D721Med (cell line): ENCODE measurements around the gene FBXO5.
"Not testable (repeated sequence)": the region's sequence is repeated elsewhere in the genome, so short reads cannot be mapped to it uniquely, and the experiment has no call there.

Source experiments
- DNase-seq: peaks from one replicate; pipeline ENCODE4 v3.0.0; 2011; ENCODE audit warnings: low spot score; ENCODE audit not compliant: insufficient read length
- FAIRE-seq: peaks from 2 replicates; lab custom pipeline; 2011; peaks lifted over from hg19 to GRCh38; lab: Jason Lieb, UNC
- TF ChIP-seq, protein P1 (sequence below): IDR thresholded peaks from 2 replicates; pipeline ENCODE4 v1.5.1; 2012; ENCODE audit warnings: mild to moderate bottlenecking, control low read depth; ENCODE audit not compliant: insufficient read depth; ENCODE audit errors: missing control alignments

FBXO5 gene

DNA sequence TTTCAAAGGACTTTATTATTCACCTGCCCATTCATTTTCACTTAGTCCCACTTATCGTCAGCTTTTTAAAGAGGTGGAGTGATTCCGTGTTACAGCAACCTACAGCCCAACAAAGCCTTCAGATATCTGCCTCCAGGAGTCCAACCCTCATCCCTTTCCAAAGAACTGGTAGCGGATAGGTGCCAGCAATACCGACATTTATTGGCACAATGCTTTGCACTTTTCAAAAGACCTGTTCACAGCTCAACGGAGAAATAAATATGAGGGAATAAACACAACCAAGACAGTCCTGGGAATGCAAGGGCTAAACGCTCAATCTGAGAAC lies 20.5 kb upstream of the FBXO5 start:
- DNase-seq (no peak), FAIRE-seq (no peak)

GRCh38 chr6:153002613-153003365 lies 19.9 kb upstream of the FBXO5 start, which contains the start of gene MTRF1L:
Gene MTRF1L, minus strand, starts transcription at chr6:153002709. Its CDS starts 24 bp downstream, at chr6:153002685.
- DNase-seq: peak; percentile 60
- TF ChIP-seq, protein P1, sequence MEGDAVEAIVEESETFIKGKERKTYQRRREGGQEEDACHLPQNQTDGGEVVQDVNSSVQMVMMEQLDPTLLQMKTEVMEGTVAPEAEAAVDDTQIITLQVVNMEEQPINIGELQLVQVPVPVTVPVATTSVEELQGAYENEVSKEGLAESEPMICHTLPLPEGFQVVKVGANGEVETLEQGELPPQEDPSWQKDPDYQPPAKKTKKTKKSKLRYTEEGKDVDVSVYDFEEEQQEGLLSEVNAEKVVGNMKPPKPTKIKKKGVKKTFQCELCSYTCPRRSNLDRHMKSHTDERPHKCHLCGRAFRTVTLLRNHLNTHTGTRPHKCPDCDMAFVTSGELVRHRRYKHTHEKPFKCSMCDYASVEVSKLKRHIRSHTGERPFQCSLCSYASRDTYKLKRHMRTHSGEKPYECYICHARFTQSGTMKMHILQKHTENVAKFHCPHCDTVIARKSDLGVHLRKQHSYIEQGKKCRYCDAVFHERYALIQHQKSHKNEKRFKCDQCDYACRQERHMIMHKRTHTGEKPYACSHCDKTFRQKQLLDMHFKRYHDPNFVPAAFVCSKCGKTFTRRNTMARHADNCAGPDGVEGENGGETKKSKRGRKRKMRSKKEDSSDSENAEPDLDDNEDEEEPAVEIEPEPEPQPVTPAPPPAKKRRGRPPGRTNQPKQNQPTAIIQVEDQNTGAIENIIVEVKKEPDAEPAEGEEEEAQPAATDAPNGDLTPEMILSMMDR: no peak
- FAIRE-seq: no peak

More for the DNA sequence above, 20.5 kb upstream of the FBXO5 start:
- TF ChIP-seq, protein P1: no peak

DNA sequence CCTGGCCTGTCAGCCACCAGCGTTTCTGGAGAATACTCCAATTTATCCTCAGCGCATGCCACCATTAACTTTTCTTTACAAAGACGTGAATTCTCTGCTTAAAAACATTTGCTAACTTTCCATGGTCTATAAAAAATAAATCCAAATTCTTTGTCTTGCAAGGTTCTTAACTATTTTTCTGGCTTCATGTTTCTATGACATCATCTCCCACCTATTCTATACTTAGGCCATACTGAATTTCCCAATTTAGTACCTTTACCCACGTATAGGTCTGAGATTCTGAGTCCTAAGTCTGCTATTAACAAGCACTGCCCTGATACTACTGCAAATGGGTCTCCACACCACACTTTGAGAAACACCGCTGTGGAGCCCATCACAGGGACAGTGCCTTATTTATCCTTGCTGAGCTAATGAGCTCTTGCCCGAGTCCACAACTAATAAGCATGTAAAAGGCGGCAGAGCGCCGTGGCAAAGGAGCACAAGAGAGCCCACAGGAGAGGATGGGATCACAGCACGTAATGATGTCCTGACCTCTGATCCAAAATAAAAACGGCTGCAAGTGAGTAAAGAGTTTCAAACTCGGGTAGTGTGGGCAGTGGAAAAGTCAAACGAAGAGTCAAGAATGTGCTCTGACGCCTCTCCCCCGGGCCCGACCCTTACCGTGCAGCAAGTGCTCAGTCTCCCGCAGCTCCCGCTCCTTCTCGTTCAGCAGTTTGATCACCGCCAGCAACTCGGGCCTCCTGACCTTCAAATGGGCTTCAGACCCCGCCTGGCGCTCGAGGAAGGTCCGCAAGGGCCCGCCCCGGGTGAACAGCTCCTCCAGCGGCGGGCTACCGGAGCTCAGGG lies 19.1 kb upstream of the FBXO5 start:
- FAIRE-seq: no peak
- no peak for DNase-seq
- TF ChIP-seq, protein P1: no peak

DNA sequence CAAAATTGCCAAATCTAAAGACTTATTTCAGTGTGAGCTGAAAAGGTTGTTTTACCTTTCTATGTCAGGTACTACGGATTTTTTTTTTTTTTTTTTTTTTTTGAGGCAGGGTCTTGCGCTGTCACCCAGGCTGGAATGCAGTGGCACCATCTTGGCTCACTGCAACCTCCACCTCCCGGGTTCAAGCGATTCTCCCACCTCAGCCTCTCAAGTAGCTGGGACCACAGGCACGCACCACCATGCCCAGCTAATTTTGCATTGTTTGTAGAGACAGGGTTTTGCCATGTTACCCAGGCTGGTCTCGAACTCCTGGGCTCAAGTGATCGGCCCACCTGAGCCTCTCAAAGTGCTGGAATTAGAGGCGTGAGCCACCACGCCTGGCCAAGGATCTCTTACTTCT lies 17.9 kb upstream of the FBXO5 start:
- not testable (repeated sequence) for FAIRE-seq, DNase-seq

- FAIRE-seq (no peak), DNase-seq (no peak)
- TF ChIP-seq, protein P1: no peak
These were observed 17.4 kb upstream of the FBXO5 start for GRCh38 chr6:153000243-153000642.

- DNase-seq, FAIRE-seq: not testable (repeated sequence)
These were observed 16.7 kb upstream of the FBXO5 start for GRCh38 chr6:152999538-152999937.

DNA sequence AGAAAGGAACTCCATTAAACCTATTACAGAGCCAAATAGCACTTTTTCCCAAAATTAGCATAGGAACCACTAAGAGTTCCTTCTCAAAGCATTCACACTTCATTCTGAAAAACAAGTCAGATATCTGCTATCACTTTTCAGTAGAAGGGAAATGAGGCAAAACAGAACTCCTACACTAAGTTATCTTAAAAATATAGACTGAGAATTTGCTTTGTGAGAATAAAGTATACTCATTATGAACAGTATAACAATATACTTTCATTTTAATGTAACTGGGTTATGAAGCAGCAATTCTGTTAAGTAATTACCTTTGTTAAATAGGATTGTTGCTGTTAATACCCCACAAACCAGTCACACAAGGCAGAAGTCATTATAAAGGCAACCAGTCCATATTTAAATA lies 11.0 kb upstream of the FBXO5 start:
- TF ChIP-seq, protein P1: no peak
- DNase-seq (no peak), FAIRE-seq (no peak)

GRCh38 chr6:152993431-152993830 lies 10.6 kb upstream of the FBXO5 start:
- no peak for DNase-seq
- TF ChIP-seq, protein P1: peak; percentile 7
- peak; percentile 21 for FAIRE-seq
